HG03280 (cell line): Measurements from ENCODE around the gene LGALS7B.
"Not testable (repeated sequence)": the region's sequence is repeated elsewhere in the genome, so short reads cannot be mapped to it uniquely, and the experiment has no call there.

Experiments used
- ATAC-seq: cut with Tn5 transposase; IDR thresholded peaks from one replicate; pipeline ENCODE4 v1.9.1; 2021; ENCODE audit warnings: mild to moderate bottlenecking, moderate library complexity; ENCODE audit not compliant: unreplicated experiment

LGALS7B gene

GRCh38 chr19:38788478-38789243 lies at the start of gene LGALS7B:
Gene LGALS7B, plus strand, starts transcription at chr19:38789200. Its CDS starts 27 bp downstream, at chr19:38789227.
- no peak for ATAC-seq

GRCh38 chr19:38739440-38740256 lies 49.4 kb upstream of the LGALS7B start:
- no peak for ATAC-seq

GRCh38 chr19:38740257-38740592 lies 48.8 kb upstream of the LGALS7B start:
- no peak for ATAC-seq

GRCh38 chr19:38740932-38741331 lies 48.1 kb upstream of the LGALS7B start:
- ATAC-seq: no peak

GRCh38 chr19:38741670-38742069 lies 47.3 kb upstream of the LGALS7B start:
- no peak for ATAC-seq

- ATAC-seq: no peak
Observed at GRCh38 chr19:38742296-38742695, 46.7 kb upstream of the LGALS7B start.

- ATAC-seq: no peak
Observed at GRCh38 chr19:38742906-38743305, 46.1 kb upstream of the LGALS7B start.

- no peak for ATAC-seq
Observed at GRCh38 chr19:38743394-38744297, 45.4 kb upstream of the LGALS7B start.

GRCh38 chr19:38744298-38744681 lies 44.7 kb upstream of the LGALS7B start, which contains the start of gene CAPN12:
Gene CAPN12, minus strand, starts transcription at chr19:38744474. Its CDS starts 309 bp downstream, at chr19:38744165.
- no peak for ATAC-seq

- no peak for ATAC-seq
Observed at GRCh38 chr19:38744874-38745273, 44.1 kb upstream of the LGALS7B start.

- no peak for ATAC-seq
Observed at GRCh38 chr19:38745316-38745715, 43.7 kb upstream of the LGALS7B start.

- ATAC-seq: not testable (repeated sequence)
Observed at GRCh38 chr19:38753783-38754182, 35.2 kb upstream of the LGALS7B start.

GRCh38 chr19:38754196-38754595 lies 34.8 kb upstream of the LGALS7B start:
- not testable (repeated sequence) for ATAC-seq

- ATAC-seq: no peak
Observed at GRCh38 chr19:38759590-38760003, 29.4 kb upstream of the LGALS7B start.

GRCh38 chr19:38760805-38761517 lies 28.0 kb upstream of the LGALS7B start:
- not testable (repeated sequence) for ATAC-seq

- not testable (repeated sequence) for ATAC-seq
Observed at GRCh38 chr19:38761884-38762389, 27.1 kb upstream of the LGALS7B start.

GRCh38 chr19:38763795-38764220 lies 25.2 kb upstream of the LGALS7B start:
- ATAC-seq: no peak

GRCh38 chr19:38765214-38765613 lies 23.8 kb upstream of the LGALS7B start:
- ATAC-seq: no peak

- no peak for ATAC-seq
Observed at GRCh38 chr19:38766276-38767047, 22.5 kb upstream of the LGALS7B start.
